ENCODE results near the gene USP47.
"Not testable (repeated sequence)": the region's sequence is repeated elsewhere in the genome, so short reads cannot be mapped to it uniquely, and the experiment has no call there.

The USP47 gene

DNA sequence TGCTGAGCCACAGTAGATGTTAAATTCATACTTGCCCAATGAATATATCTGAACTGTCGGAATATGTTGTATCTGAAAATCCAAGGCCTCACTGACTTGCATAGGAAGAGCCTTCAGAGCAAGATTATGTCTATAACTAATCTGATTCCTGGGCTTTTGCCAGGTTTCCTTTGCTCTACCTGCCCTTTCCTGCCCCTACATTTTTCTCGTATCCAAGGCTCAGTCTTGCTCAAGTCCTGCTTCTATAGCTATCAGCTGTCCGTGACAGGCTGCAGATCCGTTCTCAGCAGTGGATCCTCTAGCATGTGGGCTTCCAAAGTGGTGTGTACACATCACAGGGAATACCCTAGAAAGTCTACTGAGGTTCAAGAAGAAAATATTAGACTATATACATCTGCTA lies 18.8 kb upstream of the USP47 start:
- DNase-seq (ENCODE audit: low read depth, low spot score) = no peak

DNA sequence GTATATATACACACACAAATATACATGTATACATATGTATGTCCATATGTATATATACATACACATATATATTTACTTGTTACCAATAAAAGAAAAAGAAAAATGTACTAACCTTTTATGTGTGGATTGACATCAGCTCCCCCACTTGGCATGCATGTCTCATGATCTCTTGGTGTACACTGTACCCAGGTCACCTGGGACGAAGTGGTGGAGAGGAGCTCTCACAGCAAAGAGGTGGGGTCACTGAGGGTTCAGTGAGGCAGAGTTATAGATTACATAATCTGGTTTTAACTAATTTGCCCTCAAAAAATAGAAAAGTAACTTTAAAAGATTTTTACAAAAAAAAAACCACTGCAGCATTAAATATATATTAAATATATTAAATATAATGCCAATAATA lies 15.5 kb upstream of the USP47 start:
- DNase-seq (ENCODE audit: low read depth, low spot score) = no peak

DNA sequence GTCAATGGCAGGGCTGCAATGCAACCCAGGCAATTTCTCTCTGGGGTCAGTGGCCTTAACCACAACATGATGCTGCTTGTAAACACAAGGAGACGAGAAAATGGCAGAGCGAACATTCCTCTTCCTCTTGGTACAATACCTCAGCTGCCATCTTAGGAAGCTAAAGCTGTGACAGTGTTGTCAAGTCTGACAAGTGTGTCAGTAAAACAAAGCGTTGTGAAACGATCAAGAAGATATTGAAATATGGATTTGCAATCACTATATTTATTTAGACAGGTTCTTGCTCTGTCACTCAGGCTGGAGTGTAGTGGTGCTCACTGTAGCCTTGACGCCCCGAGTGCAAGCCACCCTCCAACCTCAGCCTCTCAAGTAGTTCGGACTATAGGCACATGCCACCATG lies 14.5 kb upstream of the USP47 start:
- DNase-seq (ENCODE audit: low read depth, low spot score) = no peak

DNA sequence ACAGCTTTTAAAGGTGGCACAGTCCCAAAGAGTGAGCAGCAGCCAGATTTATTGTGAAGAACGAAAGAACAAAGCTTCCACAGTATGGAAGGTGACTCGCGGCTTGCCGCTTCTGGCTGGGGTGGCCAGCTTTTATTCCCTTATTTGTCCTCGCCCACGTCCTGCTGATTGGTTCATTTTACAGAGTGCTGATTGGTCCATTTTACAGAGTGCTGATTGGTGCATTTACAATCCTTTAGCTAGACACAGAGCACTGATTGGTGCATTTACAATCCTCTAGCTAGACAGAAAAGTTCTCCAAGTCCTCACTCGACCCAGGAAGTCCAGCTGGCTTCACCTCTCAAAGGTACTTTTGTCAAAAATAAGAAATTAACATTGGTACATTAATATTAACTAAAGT lies 10.4 kb upstream of the USP47 start:
- not testable (repeated sequence) for DNase-seq (ENCODE audit: low read depth, low spot score)

DNA sequence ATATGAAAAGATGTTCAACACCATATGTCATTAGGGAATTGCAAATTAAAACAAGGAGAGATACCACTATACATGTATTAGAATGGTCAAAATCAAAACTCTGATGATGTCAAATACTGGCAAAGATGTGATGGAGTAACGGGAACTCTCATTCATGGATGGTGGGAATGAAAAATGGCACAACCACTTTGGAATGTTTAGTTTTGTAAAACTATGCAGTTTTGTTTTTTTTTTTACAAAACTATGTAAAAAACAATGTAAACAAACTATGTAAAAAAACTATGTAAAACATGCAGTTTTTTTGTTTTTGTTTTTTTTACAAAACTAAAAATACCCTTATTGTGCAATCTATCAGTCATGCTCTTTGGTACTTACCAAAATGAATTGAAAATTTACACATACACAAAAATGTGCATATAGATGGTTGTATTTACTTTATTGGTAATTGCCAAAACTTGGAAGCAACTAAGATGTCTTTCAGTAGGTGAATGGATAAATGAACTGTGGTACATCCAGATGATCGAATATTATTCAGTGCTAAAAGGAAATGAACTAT lies 5.0 kb upstream of the USP47 start:
- no peak for DNase-seq (ENCODE audit: low read depth, low spot score)

DNA sequence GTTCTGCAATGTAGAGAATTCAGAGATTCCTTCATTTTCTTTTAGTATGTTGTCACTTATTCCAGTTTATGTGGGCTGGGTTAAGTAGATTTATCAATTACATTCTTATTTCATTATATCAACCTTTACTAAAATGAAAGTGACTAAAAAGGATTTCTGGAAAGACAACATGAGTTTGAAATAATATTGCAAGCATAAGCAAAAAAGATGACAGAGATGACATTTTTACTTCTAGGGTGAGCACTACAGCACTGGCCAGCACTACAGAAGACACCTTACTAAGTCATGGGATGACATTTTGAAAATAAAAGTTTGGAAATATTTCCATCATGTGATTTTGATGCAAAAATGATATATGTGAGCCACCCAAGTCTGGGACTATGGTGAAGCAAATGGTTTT lies 2.1 kb upstream of the USP47 start:
- DNase-seq (ENCODE audit: low read depth, low spot score) = no peak

DNA sequence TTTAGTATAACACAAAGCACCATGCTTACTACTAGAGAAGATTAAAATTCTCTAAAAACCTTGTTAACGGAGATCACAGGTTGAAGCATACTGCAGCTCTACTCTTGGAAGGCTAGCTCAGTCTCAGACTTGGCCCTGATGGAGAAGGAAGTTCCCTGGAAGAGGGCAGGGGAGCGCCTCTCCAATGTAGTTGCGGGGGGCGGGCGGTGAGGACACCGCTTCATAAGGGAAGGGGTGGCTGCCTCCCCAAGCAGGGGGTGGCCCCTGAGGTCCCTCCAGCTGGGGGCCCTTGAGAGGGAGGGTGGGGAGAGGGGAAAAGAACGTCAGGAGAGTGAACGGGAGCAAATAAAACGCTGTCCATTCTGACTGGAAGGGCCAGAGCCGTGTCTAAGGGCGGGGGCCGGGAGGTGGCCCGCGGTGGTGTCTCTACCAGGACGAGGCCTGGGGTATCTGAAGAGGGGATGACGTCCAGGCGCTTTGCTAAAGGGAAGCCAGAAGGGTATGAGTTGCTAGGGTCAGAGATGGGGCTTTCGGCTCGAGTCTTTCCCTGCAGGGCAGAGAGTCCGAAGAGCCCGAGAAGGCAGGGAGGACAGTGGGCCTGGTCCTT lies 553 bp upstream of the USP47 start:
- DNase-seq (ENCODE audit: low read depth, low spot score) = no peak

DNA sequence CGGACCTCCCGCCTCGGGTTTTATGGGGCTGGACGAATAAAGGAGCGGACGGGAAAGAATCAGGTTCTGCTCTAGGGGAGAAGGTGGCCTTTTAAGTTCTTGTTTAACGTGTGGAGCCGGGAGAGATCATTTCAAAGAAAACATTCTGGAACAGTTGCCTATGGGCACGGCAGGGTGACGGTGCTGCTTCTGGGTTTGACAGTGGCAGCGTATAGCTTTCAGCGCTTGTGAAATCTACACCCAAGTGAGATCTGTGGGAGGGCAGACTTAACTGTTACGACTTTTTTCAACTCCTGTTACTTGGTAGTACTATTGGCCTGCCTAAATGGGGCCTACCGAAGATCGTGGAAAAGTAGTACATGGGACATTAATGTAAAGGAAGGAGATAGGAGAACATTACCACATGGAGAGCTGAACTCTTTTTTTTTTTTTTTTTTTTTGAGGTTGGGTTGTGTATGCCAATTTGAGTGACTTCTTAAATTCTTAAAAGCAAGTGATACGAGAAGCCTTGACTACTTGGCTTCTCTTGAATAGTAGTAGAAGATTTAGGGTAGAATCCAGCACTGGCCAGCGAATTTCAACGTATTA lies 743 bp downstream of the USP47 start:
- DNase-seq (ENCODE audit: low read depth, low spot score) = peak; percentile 78

DNA sequence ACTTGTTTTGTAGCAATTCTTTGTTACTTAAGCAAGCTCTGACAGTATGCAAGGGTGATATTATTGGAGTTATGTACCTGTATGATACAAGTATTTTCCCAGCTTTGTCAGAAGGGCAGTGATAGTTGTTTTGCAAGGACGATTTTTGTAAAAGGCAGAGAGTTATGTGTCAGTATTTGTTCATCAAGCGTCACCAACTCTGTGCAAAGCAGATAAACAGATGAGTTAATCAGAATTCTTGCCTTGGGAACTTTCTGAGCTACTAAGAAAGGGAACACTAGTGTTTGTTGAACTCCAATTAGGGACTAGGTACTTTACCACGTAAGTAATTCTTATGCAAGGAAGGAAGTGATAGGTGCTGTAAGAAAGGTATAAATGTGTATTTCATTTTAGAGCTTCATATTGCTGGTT lies 1.4 kb downstream of the USP47 start:
- DNase-seq (ENCODE audit: low read depth, low spot score) = peak; percentile 64

DNA sequence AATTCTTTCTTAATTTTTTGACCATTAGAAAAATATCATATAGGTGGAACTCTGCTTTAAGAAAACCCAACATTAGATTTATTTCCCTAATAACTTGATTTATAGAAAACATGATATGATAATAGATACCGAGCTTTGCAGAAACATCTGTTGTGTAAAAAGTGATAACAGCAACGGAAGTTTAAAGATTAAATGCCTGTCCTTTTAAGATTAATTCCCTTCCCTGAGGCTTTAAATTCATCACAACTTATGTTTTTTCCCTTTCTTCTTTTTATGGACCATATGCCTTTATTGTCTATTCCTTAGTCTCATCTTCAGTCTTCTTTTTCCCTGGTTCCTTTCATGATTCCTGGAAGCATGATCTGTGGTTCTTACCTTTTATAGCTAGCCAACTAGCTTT lies 1.9 kb downstream of the USP47 start:
- no peak for DNase-seq (ENCODE audit: low read depth, low spot score)

DNA sequence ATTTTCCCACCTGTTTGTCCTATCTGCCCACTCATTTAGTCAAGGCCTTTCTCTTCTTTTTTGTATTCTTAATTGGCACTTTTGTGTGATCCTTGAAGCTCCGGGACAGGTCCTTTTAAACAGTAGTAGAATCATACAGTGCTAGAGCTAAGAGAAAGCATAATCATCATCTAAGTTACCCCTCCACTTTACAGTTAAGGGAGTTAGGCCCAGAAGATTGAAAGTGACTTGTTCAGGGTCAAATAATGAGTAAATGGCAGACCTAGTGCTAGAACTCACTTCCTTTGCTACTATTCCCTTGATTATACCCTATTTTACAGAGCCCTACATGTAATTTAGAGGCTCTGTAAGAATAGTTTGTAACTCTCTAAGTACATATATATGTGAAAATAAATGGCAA lies 2.5 kb downstream of the USP47 start:
- no peak for DNase-seq (ENCODE audit: low read depth, low spot score)

DNA sequence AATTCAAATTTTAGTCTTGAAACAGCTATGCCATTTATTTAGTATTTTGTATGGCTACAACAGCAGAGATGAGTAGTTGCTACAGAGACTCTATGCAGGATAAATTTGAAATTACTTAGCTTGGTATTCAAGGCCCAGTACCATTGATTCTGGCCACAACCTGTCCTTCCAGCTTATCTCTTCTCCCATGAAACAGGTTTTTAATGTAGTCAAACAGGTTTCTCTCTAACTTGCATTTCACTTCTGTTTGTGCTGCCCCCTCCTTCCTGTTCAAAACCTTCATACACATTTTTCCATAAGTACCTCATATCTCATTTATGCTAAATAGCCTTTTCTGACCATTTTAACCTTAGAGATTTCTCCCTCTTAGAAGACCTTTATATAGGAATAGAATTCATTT lies 3.3 kb downstream of the USP47 start:
- no peak for DNase-seq (ENCODE audit: low read depth, low spot score)

DNA sequence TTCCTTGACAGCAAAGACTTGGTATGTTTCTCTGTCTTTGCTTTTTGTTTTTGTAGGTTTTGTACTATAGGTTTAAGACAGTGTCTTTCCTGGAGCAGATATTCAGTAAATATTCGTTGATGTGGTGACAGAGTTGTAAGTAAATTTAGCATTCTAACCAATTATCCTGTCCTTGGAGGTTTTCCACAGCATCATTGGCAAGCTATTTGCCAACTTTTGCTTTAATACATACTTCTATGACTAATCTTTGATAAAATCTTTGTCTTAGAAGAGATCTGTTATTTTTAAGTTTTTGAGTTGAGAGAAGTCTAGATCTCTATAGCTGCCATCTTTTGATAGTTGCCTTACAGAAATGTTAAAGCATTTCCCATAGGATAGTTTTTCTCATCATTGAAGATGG lies 3.8 kb downstream of the USP47 start:
- DNase-seq (ENCODE audit: low read depth, low spot score) = no peak

DNA sequence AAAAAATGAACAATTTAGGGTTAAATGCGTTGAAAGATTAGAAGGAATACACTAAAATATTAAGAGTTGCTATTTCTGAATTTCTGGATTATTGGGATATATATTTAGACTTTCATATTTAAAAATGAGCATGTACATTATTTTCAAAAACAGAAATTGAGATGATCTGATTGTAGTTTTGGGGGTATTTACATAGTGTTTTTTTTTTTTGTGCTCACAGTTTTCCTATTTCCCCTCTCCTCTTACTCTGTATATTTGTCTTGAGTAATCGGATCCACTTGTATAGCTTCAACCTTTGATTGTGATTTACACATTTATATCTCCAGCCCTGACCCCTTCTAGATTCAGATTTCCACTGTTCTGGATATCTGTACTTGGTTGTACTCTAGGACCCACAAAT lies 5.3 kb downstream of the USP47 start:
- no peak for DNase-seq (ENCODE audit: low read depth, low spot score)

DNA sequence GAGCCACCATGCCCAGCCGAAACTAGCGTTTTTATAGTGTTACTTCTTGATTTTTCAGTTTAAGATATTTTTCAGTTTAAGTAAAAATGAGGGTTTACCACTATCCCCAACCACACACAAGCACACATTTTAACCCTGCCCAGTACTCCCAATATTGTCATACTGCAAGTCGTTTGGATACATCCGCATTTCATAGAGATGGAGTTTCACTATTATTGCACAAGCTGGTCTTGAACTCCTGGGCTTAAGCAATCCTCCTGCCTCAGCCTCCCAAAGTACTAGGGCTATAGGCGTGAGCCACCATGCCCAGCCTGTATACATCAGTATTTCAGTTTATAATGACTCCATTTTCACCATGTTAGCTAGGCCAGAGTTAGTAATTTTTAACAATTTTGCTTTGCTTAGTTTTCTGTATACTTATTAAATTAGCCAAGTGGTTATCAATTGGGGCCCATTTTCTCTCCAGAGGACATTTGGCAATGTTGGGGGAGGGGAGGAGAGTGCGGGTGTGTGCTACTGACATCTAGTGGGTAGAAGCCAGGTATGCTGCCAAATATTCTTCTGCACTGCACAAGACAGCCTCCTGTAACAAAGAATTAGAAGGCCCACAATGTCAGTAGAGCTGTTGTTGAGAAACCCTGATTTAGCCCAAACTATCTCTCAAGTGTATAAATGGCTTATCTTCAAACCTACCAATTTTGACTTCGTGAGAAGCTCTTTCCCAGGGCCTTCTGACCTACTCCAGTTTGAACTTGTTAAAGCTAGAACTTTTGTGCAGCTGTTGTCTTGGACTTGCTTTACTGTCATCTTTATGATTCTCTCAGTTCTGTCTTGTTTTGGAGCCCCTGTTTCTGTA lies 7.3 kb downstream of the USP47 start:
- DNase-seq (ENCODE audit: low read depth, low spot score) = peak; percentile 64

DNA sequence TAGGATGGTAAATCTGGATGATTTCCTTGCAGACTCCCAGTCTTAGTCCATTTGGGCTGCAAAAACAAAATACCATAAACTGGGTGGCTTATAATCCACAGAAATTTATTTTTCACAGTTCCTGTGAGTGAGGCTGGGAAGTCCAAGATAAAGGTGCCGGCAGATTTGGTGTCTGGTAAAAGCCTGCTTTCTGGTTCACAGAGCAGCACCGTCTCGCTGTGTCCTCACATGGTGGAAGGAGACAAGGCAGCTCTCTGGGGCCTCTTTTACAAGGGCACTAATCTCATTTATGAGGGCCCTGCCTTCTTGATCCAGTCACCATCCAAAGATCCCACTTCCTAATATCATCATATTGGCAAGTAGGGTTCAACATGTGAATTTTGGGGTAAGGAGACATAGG lies 8.9 kb downstream of the USP47 start:
- no peak for DNase-seq (ENCODE audit: low read depth, low spot score)

DNA sequence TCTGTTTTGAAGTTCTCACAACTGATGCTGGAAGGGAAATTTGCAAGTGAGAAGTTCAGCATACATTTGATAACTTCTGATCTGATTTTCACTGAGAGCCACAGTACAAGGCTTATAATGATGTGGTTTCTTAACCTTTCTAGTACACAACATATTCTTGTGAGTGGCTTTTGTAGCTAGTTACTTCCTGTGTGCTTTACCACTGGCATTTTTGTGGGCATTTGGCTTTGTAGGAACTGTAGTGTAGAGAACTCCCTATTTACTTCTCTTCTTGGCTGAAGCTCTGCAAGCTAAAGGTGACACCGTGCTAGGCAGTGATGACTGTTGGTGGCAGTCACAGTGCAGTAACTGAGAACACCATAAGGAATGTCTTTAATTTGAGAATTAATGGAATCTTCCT lies 14.9 kb downstream of the USP47 start:
- peak; percentile 81 for DNase-seq (ENCODE audit: low read depth, low spot score)

DNA sequence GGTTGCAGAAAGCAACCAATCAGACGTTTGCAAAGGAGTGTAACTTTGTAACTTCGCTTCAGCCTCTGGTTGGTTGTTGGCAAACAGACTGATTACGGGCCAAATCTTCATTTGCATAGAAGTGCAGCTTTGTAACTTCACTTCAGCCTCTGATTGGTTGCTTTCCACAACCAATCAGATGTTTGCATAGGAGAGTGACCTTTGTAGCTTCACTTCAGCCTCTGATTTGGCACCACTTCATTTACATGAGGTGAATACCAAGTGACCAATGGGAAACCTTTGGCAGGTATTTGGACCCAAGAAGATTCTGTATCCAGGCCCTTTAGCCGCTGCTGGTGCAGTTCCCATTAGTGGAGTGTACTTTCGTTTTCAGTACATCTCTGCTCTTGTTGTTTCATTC lies 16.0 kb downstream of the USP47 start:
- DNase-seq (ENCODE audit: low read depth, low spot score) = no peak

DNA sequence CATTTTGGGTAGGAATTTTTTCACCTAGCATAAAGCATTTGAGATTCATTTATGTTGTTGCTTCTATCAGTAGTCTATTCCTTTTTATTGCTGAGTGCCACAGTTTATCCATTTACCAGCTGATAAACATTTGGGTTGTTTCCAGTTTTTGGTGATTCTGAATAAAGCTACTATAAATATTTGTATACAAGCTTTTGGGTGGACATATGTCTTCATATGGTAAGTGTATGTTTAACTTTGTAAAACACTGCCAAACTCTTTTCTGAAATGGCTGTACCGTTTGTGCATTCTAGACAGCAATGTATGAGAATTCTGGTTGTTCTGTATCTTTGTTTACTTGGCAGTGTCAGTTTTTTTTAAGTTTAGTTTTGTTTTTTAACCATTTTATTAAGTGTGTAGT lies 16.9 kb downstream of the USP47 start:
- DNase-seq (ENCODE audit: low read depth, low spot score) = no peak

DNA sequence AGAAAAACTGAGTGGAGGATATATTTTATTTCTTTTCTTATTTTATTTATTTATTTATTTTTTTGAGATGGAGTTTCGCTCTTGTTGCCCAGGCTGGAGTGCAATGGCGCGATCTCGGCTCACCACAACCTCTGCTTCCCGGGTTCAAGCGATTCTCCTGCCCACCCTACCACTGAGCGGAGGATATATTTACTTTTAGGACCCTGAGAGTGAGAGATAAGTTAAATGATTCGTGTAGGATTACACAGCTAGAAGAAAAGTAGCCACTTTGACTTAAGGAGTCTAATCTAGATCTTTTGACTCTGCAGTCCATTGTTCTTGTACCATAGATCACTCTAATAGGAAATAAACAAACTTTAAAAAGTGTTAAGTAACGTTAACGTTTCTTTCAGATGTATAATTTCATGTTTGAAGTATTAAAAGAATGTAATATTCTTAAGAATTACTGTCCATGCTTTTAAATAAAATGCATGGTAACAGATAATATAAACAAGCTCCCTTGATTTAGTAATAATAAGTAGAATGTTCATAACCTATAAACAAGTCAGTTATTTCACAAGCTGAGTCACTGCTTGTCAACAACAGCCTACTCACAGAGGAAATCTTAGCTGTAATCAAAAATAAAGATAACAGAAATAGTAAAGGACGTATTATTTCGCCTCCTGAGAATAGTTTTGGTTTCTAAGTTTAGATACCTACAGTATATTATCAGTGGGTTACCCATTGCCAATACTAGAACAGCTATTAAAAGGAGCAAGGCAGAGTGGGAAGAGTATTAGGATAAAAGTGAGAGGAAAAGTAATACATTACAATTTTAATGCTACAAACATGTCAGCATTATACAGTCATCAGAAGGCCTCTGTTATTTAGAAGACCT lies 18.6 kb downstream of the USP47 start:
- no peak for DNase-seq (ENCODE audit: low read depth, low spot score)

DNA sequence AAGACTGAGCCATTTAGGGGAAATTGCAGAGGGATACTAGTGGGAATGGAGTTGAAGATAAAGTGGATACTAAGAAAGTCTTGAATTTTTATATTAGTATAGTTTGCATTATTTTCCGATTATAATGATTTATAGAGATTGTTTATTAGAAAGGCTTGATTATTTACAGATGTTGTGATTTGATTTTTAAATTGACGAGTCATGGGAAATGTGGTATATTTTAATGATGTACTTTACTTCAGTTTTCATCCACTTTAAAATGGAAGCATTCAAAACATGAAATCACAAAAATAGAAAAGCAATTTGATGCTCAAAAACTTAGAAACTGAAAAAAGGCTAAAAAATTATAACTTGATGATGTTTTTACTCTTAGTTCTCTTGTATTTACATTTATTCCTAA lies 21.2 kb downstream of the USP47 start:
- no peak for DNase-seq (ENCODE audit: low read depth, low spot score)

DNA sequence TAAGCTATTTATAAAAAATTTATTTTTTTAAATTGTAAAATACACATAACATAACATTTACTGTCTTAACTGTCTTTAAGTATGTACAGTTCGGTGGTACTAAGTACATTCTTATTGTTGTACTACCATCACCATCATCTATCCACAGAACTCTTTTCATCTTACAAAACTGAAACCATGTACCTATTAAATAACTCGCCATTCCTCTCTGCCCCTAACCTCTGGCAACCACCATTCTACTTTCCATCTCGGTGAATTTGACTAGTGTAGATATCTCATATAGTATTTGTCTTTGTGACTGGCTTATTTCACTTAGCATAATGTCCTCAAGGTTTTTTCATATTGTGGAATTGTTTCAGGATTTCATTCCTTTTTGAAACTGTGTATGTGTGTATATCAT lies 22.6 kb downstream of the USP47 start:
- no peak for DNase-seq (ENCODE audit: low read depth, low spot score)

All from astrocyte of the hippocampus (primary cell).